ENCODE results near the gene FUT2.
"Not testable (repeated sequence)": the region's sequence is repeated elsewhere in the genome, so short reads cannot be mapped to it uniquely, and the experiment has no call there.

- TF ChIP-seq, protein P1, sequence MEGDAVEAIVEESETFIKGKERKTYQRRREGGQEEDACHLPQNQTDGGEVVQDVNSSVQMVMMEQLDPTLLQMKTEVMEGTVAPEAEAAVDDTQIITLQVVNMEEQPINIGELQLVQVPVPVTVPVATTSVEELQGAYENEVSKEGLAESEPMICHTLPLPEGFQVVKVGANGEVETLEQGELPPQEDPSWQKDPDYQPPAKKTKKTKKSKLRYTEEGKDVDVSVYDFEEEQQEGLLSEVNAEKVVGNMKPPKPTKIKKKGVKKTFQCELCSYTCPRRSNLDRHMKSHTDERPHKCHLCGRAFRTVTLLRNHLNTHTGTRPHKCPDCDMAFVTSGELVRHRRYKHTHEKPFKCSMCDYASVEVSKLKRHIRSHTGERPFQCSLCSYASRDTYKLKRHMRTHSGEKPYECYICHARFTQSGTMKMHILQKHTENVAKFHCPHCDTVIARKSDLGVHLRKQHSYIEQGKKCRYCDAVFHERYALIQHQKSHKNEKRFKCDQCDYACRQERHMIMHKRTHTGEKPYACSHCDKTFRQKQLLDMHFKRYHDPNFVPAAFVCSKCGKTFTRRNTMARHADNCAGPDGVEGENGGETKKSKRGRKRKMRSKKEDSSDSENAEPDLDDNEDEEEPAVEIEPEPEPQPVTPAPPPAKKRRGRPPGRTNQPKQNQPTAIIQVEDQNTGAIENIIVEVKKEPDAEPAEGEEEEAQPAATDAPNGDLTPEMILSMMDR (IDR thresholded peaks at IDR 0.05; ENCODE audit: insufficient read depth, low read length, poor library complexity, severe bottlenecking): not testable (repeated sequence)
- TF ChIP-seq EZH2phosphoT487 (conservative IDR thresholded peaks at IDR 0.05; ENCODE audit: low read length): not testable (repeated sequence)
Measured at GRCh38 chr19:48657828-48658227, 37.9 kb upstream of the FUT2 start.
